Measurements from ENCODE around the gene RBPMS2.

GRCh38 chr15:64800476-64800875 lies 25.1 kb upstream of the RBPMS2 start:
- TF ChIP-seq, protein P1, sequence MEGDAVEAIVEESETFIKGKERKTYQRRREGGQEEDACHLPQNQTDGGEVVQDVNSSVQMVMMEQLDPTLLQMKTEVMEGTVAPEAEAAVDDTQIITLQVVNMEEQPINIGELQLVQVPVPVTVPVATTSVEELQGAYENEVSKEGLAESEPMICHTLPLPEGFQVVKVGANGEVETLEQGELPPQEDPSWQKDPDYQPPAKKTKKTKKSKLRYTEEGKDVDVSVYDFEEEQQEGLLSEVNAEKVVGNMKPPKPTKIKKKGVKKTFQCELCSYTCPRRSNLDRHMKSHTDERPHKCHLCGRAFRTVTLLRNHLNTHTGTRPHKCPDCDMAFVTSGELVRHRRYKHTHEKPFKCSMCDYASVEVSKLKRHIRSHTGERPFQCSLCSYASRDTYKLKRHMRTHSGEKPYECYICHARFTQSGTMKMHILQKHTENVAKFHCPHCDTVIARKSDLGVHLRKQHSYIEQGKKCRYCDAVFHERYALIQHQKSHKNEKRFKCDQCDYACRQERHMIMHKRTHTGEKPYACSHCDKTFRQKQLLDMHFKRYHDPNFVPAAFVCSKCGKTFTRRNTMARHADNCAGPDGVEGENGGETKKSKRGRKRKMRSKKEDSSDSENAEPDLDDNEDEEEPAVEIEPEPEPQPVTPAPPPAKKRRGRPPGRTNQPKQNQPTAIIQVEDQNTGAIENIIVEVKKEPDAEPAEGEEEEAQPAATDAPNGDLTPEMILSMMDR (IDR thresholded peaks at IDR 0.05; ENCODE audit: poor library complexity, severe bottlenecking), result no peak
- TF ChIP-seq EP300 (conservative IDR thresholded peaks at IDR 0.05; ENCODE audit: poor library complexity, severe bottlenecking) (no peak), TAF1 (IDR thresholded peaks at IDR 0.05; ENCODE audit: low read depth) (no peak), MXI1 (conservative IDR thresholded peaks at IDR 0.05; ENCODE audit: poor library complexity, severe bottlenecking) (no peak), RAD21 (conservative IDR thresholded peaks at IDR 0.05) (no peak)
